Heart left ventricle (tissue), 16 donors: Measurements from ENCODE around the gene CELF2. TPM values are rescaled to one million over a fixed set of nuclear protein-coding genes. Genes with fewer than 3 reads are reported as not detected.

Experiments
- ATAC-seq, 4 donors: fragments of 200-7000 bp; cut with Tn5 transposase; one replicate each; pipeline ENCODE4 v1.9.1; 2020 to 2022; ENCODE audit warnings: moderate library complexity in 4 of 4, mild to moderate bottlenecking in 3 of 4, moderate number of reproducible peaks in 1 of 4
- DNase-seq, 5 donors: peaks; one replicate each; pipeline ENCODE4 v3.0.0-alpha.2; 2020
- H3K27ac ChIP-seq, 12 donors: fragments of 200-600 bp; sonication (generic) in 4 of 12; one replicate each; pipeline versions ENCODE4 v1.5.0 to v1.8.0; 2016 to 2022; ENCODE audit warnings: mild to moderate bottlenecking in 2 of 12
- H3K27me3 ChIP-seq, 9 donors: fragments of 200-600 bp; sonication (generic) in 2 of 9; one replicate each; pipeline versions ENCODE4 v1.5.1 to v1.8.0; 2016 to 2022; ENCODE audit warnings: mild to moderate bottlenecking in 3 of 9
- H3K36me3 ChIP-seq, 9 donors: fragments of 200-600 bp; sonication (generic) in 2 of 9; one replicate each; pipeline versions ENCODE4 v1.5.0 to v1.8.0; 2018 to 2022; ENCODE audit warnings: mild to moderate bottlenecking in 2 of 9
- H3K4me1 ChIP-seq, 12 donors: fragments of 200-600 bp; sonication (generic) in 4 of 12; one replicate each; pipeline versions ENCODE4 v1.5.0 to v1.8.0; 2016 to 2022; ENCODE audit warnings: mild to moderate bottlenecking in 3 of 12
- H3K4me3 ChIP-seq, 12 donors: fragments of 200-600 bp; sonication (generic) in 4 of 12; one replicate each; pipeline versions ENCODE4 v1.5.0 to v1.8.0; 2017 to 2022; ENCODE audit warnings: mild to moderate bottlenecking in 9 of 12, moderate library complexity in 4 of 12
- H3K9me3 ChIP-seq, 12 donors: fragments of 200-600 bp; sonication (generic) in 4 of 12; one replicate each; pipeline versions ENCODE4 v1.5.0 to v1.8.0; 2016 to 2022; ENCODE audit warnings: mild to moderate bottlenecking in 1 of 12
- CTCF ChIP-seq, 12 donors: fragments of 200-600 bp; sonication (generic) in 4 of 12; IDR thresholded peaks; one replicate each; pipeline versions ENCODE4 v1.5.0 to v1.8.0; 2018 to 2022; ENCODE audit warnings: antibody characterized with exemption in 12 of 12, mild to moderate bottlenecking in 5 of 12
- POLR2A ChIP-seq, 2 donors: fragments of 450-650 bp; IDR thresholded peaks; one replicate each; pipeline ENCODE4 v1.6.1; 2017; ENCODE audit warnings: antibody characterized with exemption in 2 of 2, mild to moderate bottlenecking in 2 of 2, moderate library complexity in 2 of 2
- WGBS, 4 donors: extraction: QIAGEN DNeasy Blood & Tissue Kit in 2 of 4; methylation state at CpG; one replicate each; pipeline versions ENCODE4 v1.1.5 to v1.1.7; 2013 to 2018; 5-methylcytosine and 5-hydroxymethylcytosine counted together
- intact Hi-C, 10 donors: fragments of 100-400 bp; cut with DNase I; formaldehyde crosslinking; loops; one replicate each; pipeline versions ENCODE4 v1.11.1 to v1.14.2; 2022
- polyA plus RNA-seq, 2 donors: library from polyadenylated mRNA; stranded (reverse); fragments of 200-250 nt; gene quantifications; one replicate each; pipeline ENCODE4 v1.2.3, GENCODE V29; 2013
- total RNA-seq, 9 donors: library from RNA; depleted of rRNA in 2 of 9; stranded (reverse); fragments of >200 nt in 2 of 9; fragmentation: NEBNext Ultra II Directional in 3 of 9; extraction: Animal tissue kit (Norgen Biotek cat#: 25700) in 3 of 9; gene quantifications; one replicate each; pipeline versions ENCODE4 v1.1.0 to v1.2.4, GENCODE V29; 2016 to 2023
- donor health status: ischemic (EF 13 %, LVEDD 7.1; RV severe dilation, severe dysfunction).
- donor health status: healthy with polysubstance abuse.
- donor health status: DM: no; HTN: yes; CAD: no.
- donor health status: DM: no; HTN: no; CAD: no.
- donor health status: ischemic (EF 25% LVEDD 6.9; RV normal size, moderate dysfunction).
- donor health status: ischemic (EF 25% LVEDD 5.7; RV mildly dilated, moderate dysfunction).
- donor health status: healthy.
- donor health status: DM: yes; HTN: yes; CAD: no.
- donor health status: ischemic (EF 35%, LVEDD 5.7; RV mildly dilated, moderate dysfunction).
- donor health status: nonischemic (EF 11% LVEDD 7.7; RV severe dilation, severe dysfunction).
- donor health status: DM: yes; HTN: yes; CAD: no.
- donor health status: PGD.
- donor health status: ischemic (EF 29% LVEDD 5.4; RV normal size, mild dysfunction).
- donor health status: nonischemic (EF 23%, LVEDD 6.1; RV moderate dilation, normal function).

The CELF2 gene
- total and polyA plus RNA-seq, 11 donors, result 14.2 to 103 (median 67.1) TPM

DNA sequence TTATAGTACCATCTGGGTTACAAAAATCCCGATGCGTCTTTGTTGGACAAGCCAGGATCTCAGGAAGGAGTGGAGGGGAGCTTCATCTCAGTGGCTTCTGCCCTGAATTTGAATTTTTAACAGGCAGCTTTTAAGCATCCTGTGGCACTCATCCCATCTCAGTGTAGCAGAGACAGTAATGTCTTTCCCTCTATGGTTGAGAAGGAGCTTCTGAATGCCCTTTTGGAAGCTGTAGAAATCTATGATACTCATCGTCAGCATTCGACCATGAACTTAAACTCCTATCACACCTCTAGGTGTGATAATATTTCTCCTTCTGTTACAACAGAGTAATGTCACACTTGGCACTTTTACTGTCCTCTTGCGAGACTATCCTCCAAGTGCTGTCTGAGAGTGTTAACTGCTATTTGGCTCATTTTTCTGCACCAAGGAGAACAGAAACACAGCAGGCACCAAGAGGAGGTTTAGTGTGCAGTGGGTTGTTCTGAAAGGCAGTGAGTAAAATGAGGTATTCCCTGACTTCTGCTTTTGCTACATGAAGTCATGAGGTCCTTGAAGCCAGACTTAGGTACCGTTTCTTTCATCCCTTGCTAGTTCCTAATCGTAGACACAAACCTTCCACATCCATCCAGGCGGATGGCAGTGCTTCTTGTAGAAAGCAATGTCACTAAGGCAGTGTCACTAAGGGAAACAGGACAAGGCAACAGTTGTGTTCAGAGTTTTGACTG is 177.4 kb downstream of the CELF2 start:
- no peak for TF ChIP-seq CTCF (IDR thresholded peaks at IDR 0.05)
- TF ChIP-seq POLR2A (IDR thresholded peaks at IDR 0.05), result no peak
- Histone ChIP-seq H3K9me3 (no peaks in the 10 kb centered on the region), H3K27ac (peak overlapping the region in 7 of 12 donors; percentile 1 to 29 (median 22)), H3K4me1 (peaks cover 8 to 94% (median 66%) of the 10 kb centered on the region in 12 donors), H3K27me3 (no peaks in the 10 kb centered on the region), H3K4me3 (no peak overlapping the region), H3K36me3 (peaks cover 0 to 16% (median 0%) of the 10 kb centered on the region in 9 donors)
- ATAC-seq, result peak in 1 of 4 donors; percentile 8
- intact Hi-C loops, result loop anchor here in 2 of 10 donors (5.0 to 10.0 kb wide), 2 partner anchors 47 to 70 kb away; no protein-coding TSS in a partner anchor
- DNase-seq, result no peak
- WGBS, 4 donors, result 66 to 78% (median 67%) methylated on average over 8 of the region's 8 CpGs

DNA sequence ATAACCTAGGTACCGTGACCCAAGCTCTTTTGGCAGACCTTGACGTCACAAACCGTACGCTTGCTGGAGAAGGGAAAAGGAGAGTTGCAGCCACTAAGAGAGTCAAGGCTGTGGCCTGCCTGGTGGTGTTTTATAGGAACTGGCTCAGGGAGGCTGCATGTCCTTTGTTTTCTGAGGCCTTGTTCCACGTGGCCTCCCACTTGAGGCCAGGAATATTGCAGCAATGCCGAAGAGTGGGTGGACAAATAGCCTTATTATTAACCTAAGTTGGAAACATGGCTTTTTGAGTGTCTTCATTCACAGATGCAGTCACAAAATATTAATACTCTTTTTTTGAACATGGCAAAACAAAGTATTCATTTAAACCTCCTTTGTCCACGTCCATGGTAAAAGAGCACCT is 178.0 kb downstream of the CELF2 start:
- Histone ChIP-seq H3K4me3 (no peak overlapping the region), H3K9me3 (peaks cover 0 to 4% (median 0%) of the 10 kb centered on the region in 12 donors), H3K27me3 (no peaks in the 10 kb centered on the region), H3K27ac (peak overlapping the region in 7 of 12 donors; percentile 1 to 29 (median 22)), H3K4me1 (peaks cover 8 to 94% (median 60%) of the 10 kb centered on the region in 12 donors), H3K36me3 (peaks cover 0 to 16% (median 0%) of the 10 kb centered on the region in 9 donors)
- ATAC-seq, result no peak
- no peak for TF ChIP-seq POLR2A (IDR thresholded peaks at IDR 0.05)
- TF ChIP-seq CTCF (IDR thresholded peaks at IDR 0.05), result no peak
- intact Hi-C loops, result loop anchor here in 2 of 10 donors (5.0 to 10.0 kb wide), 2 partner anchors 47 to 69 kb away; no protein-coding TSS in a partner anchor
- WGBS, 4 donors, result 75 to 80% (median 77%) methylated on average over 7 of the region's 7 CpGs
- DNase-seq, result no peak

GRCh38 chr10:11197266-11197712 is 179.6 kb downstream of the CELF2 start:
- TF ChIP-seq CTCF (IDR thresholded peaks at IDR 0.05), result no peak
- DNase-seq (peak in 4 of 5 donors; percentile 44 to 64 (median 46)), ATAC-seq (peak; percentile 71 to 87 (median 84))
- Histone ChIP-seq H3K9me3 (peaks cover 0 to 13% (median 0%) of the 10 kb centered on the region in 12 donors), H3K36me3 (peaks cover 0 to 22% (median 0%) of the 10 kb centered on the region in 9 donors), H3K4me3 (peak overlapping the region in 1 of 12 donors; percentile 1), H3K27me3 (no peaks in the 10 kb centered on the region), H3K4me1 (peaks cover 0 to 85% (median 44%) of the 10 kb centered on the region in 12 donors), H3K27ac (peak overlapping the region in 10 of 12 donors; percentile 3 to 59 (median 21))
- WGBS, 4 donors, result 30 to 39% (median 31%) methylated on average over 7 of the region's 7 CpGs
- intact Hi-C loops, result loop anchor here in 2 of 10 donors (5.0 to 10.0 kb wide), 2 partner anchors 45 to 68 kb away; no protein-coding TSS in a partner anchor

GRCh38 chr10:11197878-11198277 is 180.2 kb downstream of the CELF2 start:
- H3K4me1 ChIP-seq, result peaks cover 0 to 79% (median 40%) of the 10 kb centered on the region in 12 donors
- peak overlapping the region in 7 of 12 donors; percentile 1 to 59 (median 28) for H3K27ac ChIP-seq
- intact Hi-C loops, result loop anchor here in 2 of 10 donors (5.0 to 10.0 kb wide), 2 partner anchors 44 to 67 kb away; no protein-coding TSS in a partner anchor
- 29 to 45% (median 44%) methylated on average over 3 of the region's 3 CpGs for WGBS, 4 donors
- ATAC-seq, result no peak
- H3K36me3 ChIP-seq, result peaks cover 0 to 17% (median 0%) of the 10 kb centered on the region in 9 donors
- TF ChIP-seq CTCF (IDR thresholded peaks at IDR 0.05) (no peak), POLR2A (IDR thresholded peaks at IDR 0.05) (no peak)
- no peak for DNase-seq
- no peaks in the 10 kb centered on the region for H3K27me3 ChIP-seq
- H3K4me3 ChIP-seq, result peak overlapping the region in 1 of 12 donors; percentile 1
- peaks cover 0 to 13% (median 0%) of the 10 kb centered on the region in 12 donors for H3K9me3 ChIP-seq
